Mesothelial cell of epicardium (in vitro differentiated cells): Measurements from ENCODE around the gene WDR81. TPM values are rescaled to one million over a fixed set of nuclear protein-coding genes. Genes with fewer than 3 reads are reported as not detected.
"Not testable (repeated sequence)": the region's sequence is repeated elsewhere in the genome, so short reads cannot be mapped to it uniquely, and the experiment has no call there.

Experiments used
- DNase-seq, 2 experiments: peaks; one replicate each; pipeline ENCODE4 v3.0.0; 2021; ENCODE audit warnings: low spot score in 2 of 2; ENCODE audit not compliant: unreplicated experiment in 2 of 2
- H3K27ac Mint-ChIP-seq: 2 replicates; pipeline ENCODE4 v1.8.0; 2021; ENCODE audit warnings: mixed read lengths
- H3K27me3 Mint-ChIP-seq: 2 replicates; pipeline ENCODE4 v1.8.0; 2021; ENCODE audit warnings: low read depth, mixed read lengths
- H3K36me3 Mint-ChIP-seq: 2 replicates; pipeline ENCODE4 v1.8.0; 2021; ENCODE audit warnings: mixed read lengths
- H3K4me1 Mint-ChIP-seq: 2 replicates; pipeline ENCODE4 v1.8.0; 2021; ENCODE audit warnings: mixed read lengths
- H3K4me3 Mint-ChIP-seq: 2 replicates; pipeline ENCODE4 v1.8.0; 2021; ENCODE audit warnings: mild to moderate bottlenecking, moderate library complexity, mixed read lengths
- H3K9me3 Mint-ChIP-seq: 2 replicates; pipeline ENCODE4 v1.8.0; 2021; ENCODE audit warnings: mixed read lengths
- total RNA-seq: library from RNA; stranded (reverse); gene quantifications from 3 replicates; pipeline ENCODE4 v1.2.1, GENCODE V29; 2021
- TF ChIP-seq, protein P1 (sequence below): fragments of 200-600 bp; sonication (generic); IDR thresholded peaks from one replicate; pipeline ENCODE4 v1.5.0; 2021; ENCODE audit warnings: antibody characterized with exemption; ENCODE audit not compliant: unreplicated experiment

WDR81 gene
- total RNA-seq, 1 donor from 2014 or later: 20.6 TPM

DNA sequence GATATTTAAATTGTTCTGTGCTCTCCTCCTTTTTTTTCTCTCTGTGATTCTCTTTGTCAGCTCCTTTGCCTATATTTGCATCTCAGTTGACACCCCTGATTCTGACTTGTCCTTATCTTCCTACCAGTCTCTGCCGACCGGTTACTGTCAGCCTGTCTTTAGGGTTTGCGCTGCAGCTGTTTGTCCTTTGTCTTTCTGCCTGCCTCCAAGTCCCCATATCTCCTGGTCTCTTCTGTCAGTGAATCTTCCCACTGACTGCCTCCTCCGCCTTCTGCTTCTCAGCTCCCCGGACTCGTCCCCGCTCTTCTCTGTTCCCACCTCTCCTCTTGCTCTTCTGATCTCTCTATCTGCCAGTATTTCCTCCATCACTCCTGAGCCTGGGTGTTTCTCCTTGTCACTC, 19.5 kb upstream of the WDR81 start:
- Mint-ChIP-seq H3K4me3 (no peak overlapping the region), H3K9me3 (no peaks in the 10 kb centered on the region), H3K27me3 (no peaks in the 10 kb centered on the region), H3K36me3 (peaks cover 3% of the 10 kb centered on the region), H3K4me1 (peaks cover 3% of the 10 kb centered on the region), H3K27ac (no peak overlapping the region)
- DNase-seq: no peak
- TF ChIP-seq, protein P1, sequence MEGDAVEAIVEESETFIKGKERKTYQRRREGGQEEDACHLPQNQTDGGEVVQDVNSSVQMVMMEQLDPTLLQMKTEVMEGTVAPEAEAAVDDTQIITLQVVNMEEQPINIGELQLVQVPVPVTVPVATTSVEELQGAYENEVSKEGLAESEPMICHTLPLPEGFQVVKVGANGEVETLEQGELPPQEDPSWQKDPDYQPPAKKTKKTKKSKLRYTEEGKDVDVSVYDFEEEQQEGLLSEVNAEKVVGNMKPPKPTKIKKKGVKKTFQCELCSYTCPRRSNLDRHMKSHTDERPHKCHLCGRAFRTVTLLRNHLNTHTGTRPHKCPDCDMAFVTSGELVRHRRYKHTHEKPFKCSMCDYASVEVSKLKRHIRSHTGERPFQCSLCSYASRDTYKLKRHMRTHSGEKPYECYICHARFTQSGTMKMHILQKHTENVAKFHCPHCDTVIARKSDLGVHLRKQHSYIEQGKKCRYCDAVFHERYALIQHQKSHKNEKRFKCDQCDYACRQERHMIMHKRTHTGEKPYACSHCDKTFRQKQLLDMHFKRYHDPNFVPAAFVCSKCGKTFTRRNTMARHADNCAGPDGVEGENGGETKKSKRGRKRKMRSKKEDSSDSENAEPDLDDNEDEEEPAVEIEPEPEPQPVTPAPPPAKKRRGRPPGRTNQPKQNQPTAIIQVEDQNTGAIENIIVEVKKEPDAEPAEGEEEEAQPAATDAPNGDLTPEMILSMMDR: no peak

DNA sequence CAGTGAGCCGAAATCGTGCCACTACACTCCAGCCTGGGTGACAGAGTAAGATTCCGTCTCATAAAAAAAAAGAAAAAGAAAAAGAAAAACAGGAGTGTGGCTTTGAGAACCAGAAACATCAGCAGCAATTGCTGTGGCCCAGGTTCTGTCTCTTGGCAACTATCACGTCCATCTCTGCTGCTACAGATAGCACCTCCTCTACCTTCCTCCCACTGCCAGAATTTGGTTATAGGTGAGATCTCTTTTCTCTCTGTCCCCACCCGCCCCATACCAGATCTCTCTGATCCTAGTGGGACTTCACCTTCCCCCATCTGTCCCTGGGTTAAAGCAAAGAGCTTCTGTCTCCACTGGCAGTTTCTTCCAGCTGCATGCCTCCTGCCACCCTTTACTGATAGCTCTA, 17.4 kb upstream of the WDR81 start:
- TF ChIP-seq, protein P1: no peak
- H3K36me3 Mint-ChIP-seq: peaks cover 5% of the 10 kb centered on the region
- H3K4me1 Mint-ChIP-seq: peaks cover 21% of the 10 kb centered on the region
- H3K27ac Mint-ChIP-seq: peak overlapping the region; percentile 26
- DNase-seq: no peak
- H3K9me3 Mint-ChIP-seq: no peaks in the 10 kb centered on the region
- no peak overlapping the region for H3K4me3 Mint-ChIP-seq
- no peaks in the 10 kb centered on the region for H3K27me3 Mint-ChIP-seq

DNA sequence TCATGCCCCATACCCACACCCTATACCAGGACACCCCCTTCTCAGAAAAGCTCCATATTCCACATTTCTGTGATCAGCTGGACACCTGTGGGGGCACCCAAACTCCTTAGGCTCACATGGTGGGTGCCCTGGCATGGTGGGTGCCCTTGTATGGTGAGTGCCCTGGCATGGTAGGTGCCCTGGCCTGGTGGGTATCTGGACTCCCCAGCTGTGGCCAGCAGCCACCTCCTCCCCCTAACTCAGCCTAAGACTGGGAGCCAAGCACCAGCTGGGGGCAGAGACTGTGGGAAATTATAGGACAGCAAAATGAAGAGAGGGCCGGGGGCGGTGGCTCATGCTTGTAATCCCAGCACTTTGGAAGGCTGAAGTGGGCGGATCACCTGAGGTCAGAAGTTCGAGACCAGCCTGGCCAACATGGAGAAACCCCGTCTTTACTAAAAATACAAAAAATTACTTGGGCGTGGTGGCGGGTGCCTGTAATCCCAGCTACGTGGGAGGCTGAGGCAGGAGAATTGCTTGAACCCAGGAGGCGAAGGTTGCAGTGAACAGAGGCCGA, 15.6 kb upstream of the WDR81 start:
- not testable (repeated sequence) for H3K27ac Mint-ChIP-seq, H3K27me3 Mint-ChIP-seq, H3K9me3 Mint-ChIP-seq, H3K36me3 Mint-ChIP-seq, DNase-seq
- H3K4me1 Mint-ChIP-seq: peaks cover 37% of the 10 kb centered on the region
- H3K4me3 Mint-ChIP-seq: peak overlapping the region; percentile 58

- peaks cover 6% of the 10 kb centered on the region for H3K36me3 Mint-ChIP-seq
- DNase-seq: no peak
- H3K9me3 Mint-ChIP-seq: no peaks in the 10 kb centered on the region
- peaks cover 43% of the 10 kb centered on the region for H3K4me1 Mint-ChIP-seq
- TF ChIP-seq, protein P1: no peak
- H3K4me3 Mint-ChIP-seq: peak overlapping the region; percentile 58
- H3K27me3 Mint-ChIP-seq: no peaks in the 10 kb centered on the region
- H3K27ac Mint-ChIP-seq: no peak overlapping the region
Measured at GRCh38 chr17:1709403-1709951, 15.0 kb upstream of the WDR81 start.

GRCh38 chr17:1709971-1710806, 14.3 kb upstream of the WDR81 start, which contains the start of gene TLCD2:
TLCD2 (minus strand) TSS chr17:1710377; CDS start chr17:1710242, 135 bp downstream.
- peak; percentile 53 to 77 for DNase-seq

More at GRCh38 chr17:1709971-1710806, 14.3 kb upstream of the WDR81 start, which contains the start of gene TLCD2:
- Mint-ChIP-seq H3K4me1 (peaks cover 48% of the 10 kb centered on the region), H3K36me3 (peaks cover 6% of the 10 kb centered on the region), H3K9me3 (no peaks in the 10 kb centered on the region), H3K27me3 (no peaks in the 10 kb centered on the region), H3K4me3 (peak within 1 kb of the TSS; percentile 72), H3K27ac (peak within 1 kb of the TSS; percentile 89)
- TF ChIP-seq, protein P1: no peak
